Trophoblast cell (in vitro differentiated cells and primary cell): Measurements from ENCODE around the gene A3GALT2.

Experiments
- DNase-seq, 2 donors: peaks; one replicate each; pipeline ENCODE4 v3.0.0-alpha.2; 2016
- H2AFZ ChIP-seq: 2 replicates; pipeline ENCODE4 v1.6.1; 2013; ENCODE audit warnings: low read length, moderate library complexity, mild to moderate bottlenecking; ENCODE audit not compliant: insufficient read depth, poor library complexity
- H2AK5ac ChIP-seq: 2 replicates; pipeline ENCODE4 v1.6.1; 2013; ENCODE audit warnings: mild to moderate bottlenecking, low read length
- H2BK120ac ChIP-seq: 2 replicates; pipeline ENCODE4 v1.6.1; 2013; ENCODE audit warnings: low read length, mild to moderate bottlenecking, moderate library complexity; ENCODE audit not compliant: insufficient read depth, poor library complexity
- H2BK12ac ChIP-seq: 2 replicates; pipeline ENCODE4 v1.6.1; 2013; ENCODE audit warnings: mild to moderate bottlenecking, low read length, moderate library complexity
- H2BK5ac ChIP-seq: 2 replicates; pipeline ENCODE4 v1.6.1; 2013; ENCODE audit warnings: low read length, low read depth, moderate library complexity, mild to moderate bottlenecking; ENCODE audit not compliant: poor library complexity
- H3K14ac ChIP-seq: 2 replicates; pipeline ENCODE4 v1.6.1; 2013; ENCODE audit warnings: mild to moderate bottlenecking, low read length
- H3K18ac ChIP-seq: 2 replicates; pipeline ENCODE4 v1.6.1; 2013; ENCODE audit warnings: mild to moderate bottlenecking, low read length
- H3K23ac ChIP-seq: 2 replicates; pipeline ENCODE4 v1.6.1; 2013; ENCODE audit warnings: low read length
- H3K27ac ChIP-seq: 2 replicates; pipeline ENCODE4 v1.5.1; 2013; ENCODE audit warnings: low read depth, mild to moderate bottlenecking, inconsistent platforms, low read length, moderate library complexity
- H3K27me3 ChIP-seq: 2 replicates; pipeline ENCODE4 v1.6.1; 2013; ENCODE audit warnings: inconsistent platforms, mild to moderate bottlenecking, low read length, moderate library complexity; ENCODE audit not compliant: insufficient read depth
- H3K36me3 ChIP-seq, 2 experiments: 1 replicate in 1 of 2; 2 replicates in 1 of 2; pipeline ENCODE4 v1.6.1; 2013; ENCODE audit warnings: low read length in 2 of 2, mild to moderate bottlenecking in 2 of 2, moderate library complexity in 1 of 2; ENCODE audit not compliant: insufficient read depth in 2 of 2, control insufficient read depth in 1 of 2
- H3K4ac ChIP-seq: 2 replicates; pipeline ENCODE4 v1.6.1; 2013; ENCODE audit warnings: low read depth, mild to moderate bottlenecking, low read length, moderate library complexity
- H3K4me1 ChIP-seq, 2 experiments: 1 replicate in 1 of 2; 2 replicates in 1 of 2; pipeline ENCODE4 v1.6.1; 2013; ENCODE audit warnings: low read length in 2 of 2, mild to moderate bottlenecking in 2 of 2, moderate library complexity in 1 of 2; ENCODE audit not compliant: insufficient read depth in 2 of 2, control insufficient read depth in 1 of 2
- H3K4me2 ChIP-seq: 2 replicates; pipeline ENCODE4 v1.6.1; 2013; ENCODE audit warnings: inconsistent platforms, mild to moderate bottlenecking, low read length, moderate library complexity
- H3K4me3 ChIP-seq: 2 replicates; pipeline ENCODE4 v1.5.1; 2013; ENCODE audit warnings: mild to moderate bottlenecking, low read depth, low read length, inconsistent platforms
- H3K79me1 ChIP-seq: one replicate; pipeline ENCODE4 v1.6.1; 2013; ENCODE audit warnings: low read length
- H3K79me2 ChIP-seq: 2 replicates; pipeline ENCODE4 v1.6.1; 2013; ENCODE audit warnings: low read length, mild to moderate bottlenecking; ENCODE audit not compliant: control insufficient read depth, insufficient read depth, poor library complexity
- H3K9ac ChIP-seq: 2 replicates; pipeline ENCODE4 v1.6.1; 2013; ENCODE audit warnings: mild to moderate bottlenecking, low read length
- H3K9me3 ChIP-seq: 2 replicates; pipeline ENCODE4 v1.6.1; 2013; ENCODE audit warnings: low read depth, mild to moderate bottlenecking, control low read depth, inconsistent platforms, low read length; ENCODE audit not compliant: insufficient read depth
- H4K12ac ChIP-seq: 2 replicates; pipeline ENCODE4 v1.6.1; 2013; ENCODE audit warnings: low read depth, mild to moderate bottlenecking, low read length, moderate library complexity
- H4K8ac ChIP-seq: 2 replicates; pipeline ENCODE4 v1.6.1; 2013; ENCODE audit warnings: low read depth, mild to moderate bottlenecking, low read length, moderate library complexity
- H4K91ac ChIP-seq: one replicate; pipeline ENCODE4 v1.6.1; 2013; ENCODE audit warnings: low read depth, mild to moderate bottlenecking, low read length, moderate library complexity
- WGBS: extraction: QIAGEN DNeasy Blood & Tissue Kit; methylation state at CpG from one replicate; pipeline ENCODE4 v1.1.7; 2013; ENCODE audit warnings: missing lambda C conversion rate; ENCODE audit not compliant: insufficient read length, insufficient coverage; ENCODE audit errors: extremely low coverage; 5-methylcytosine and 5-hydroxymethylcytosine counted together

The A3GALT2 gene

DNA sequence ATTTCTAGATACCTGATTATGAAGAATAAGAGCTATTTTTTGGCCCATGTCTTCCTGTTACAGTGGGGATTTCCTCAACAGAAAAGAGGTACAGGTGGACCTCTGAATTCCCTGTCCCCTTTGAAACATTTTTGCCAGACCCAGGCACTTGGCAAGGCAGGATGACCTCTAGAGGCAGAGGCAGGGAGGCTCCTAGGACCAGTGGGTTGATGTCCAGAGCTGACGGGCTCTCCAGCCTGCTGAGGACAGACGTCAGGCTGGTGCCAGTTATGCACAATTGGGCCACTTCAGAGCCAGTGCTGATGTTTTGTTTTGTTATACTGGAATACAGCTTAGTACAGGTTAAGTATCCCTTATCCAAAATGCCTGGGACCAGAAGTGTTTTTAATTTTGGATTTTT is 18.5 kb upstream of the A3GALT2 start:
- WGBS: no CpG with 5 or more reads among the region's 2 CpGs
- H3K4me1 ChIP-seq: peaks cover 42 to 51% of the 10 kb centered on the region in 2 experiments
- H3K9ac ChIP-seq: peak overlapping the region; percentile 50
- H3K4me2 ChIP-seq: peak overlapping the region; percentile 47
- peak overlapping the region; percentile 23 for H4K8ac ChIP-seq
- peaks cover 20% of the 10 kb centered on the region for H3K79me2 ChIP-seq
- H3K36me3 ChIP-seq: peaks cover 15 to 29% of the 10 kb centered on the region in 2 experiments
- peak overlapping the region; percentile 89 for H3K27ac ChIP-seq
- no peak overlapping the region for H3K4me3 ChIP-seq
- H2AFZ ChIP-seq: no peak overlapping the region
- H3K18ac ChIP-seq: peak overlapping the region; percentile 69
- DNase-seq: peak in 1 of 2 donors; percentile 15
- H3K23ac ChIP-seq: no peak overlapping the region
- H3K4ac ChIP-seq: peak overlapping the region; percentile 67
- peak overlapping the region; percentile 66 for H2BK120ac ChIP-seq
- no peak overlapping the region for H2AK5ac ChIP-seq
- H4K12ac ChIP-seq: no peak overlapping the region
- H2BK12ac ChIP-seq: peak overlapping the region; percentile 34
- no peaks in the 10 kb centered on the region for H3K9me3 ChIP-seq
- peak overlapping the region; percentile 47 for H3K14ac ChIP-seq
- H3K79me1 ChIP-seq: peaks cover 10% of the 10 kb centered on the region
- no peaks in the 10 kb centered on the region for H3K27me3 ChIP-seq
- peak overlapping the region; percentile 41 for H4K91ac ChIP-seq
- peak overlapping the region; percentile 76 for H2BK5ac ChIP-seq

DNA sequence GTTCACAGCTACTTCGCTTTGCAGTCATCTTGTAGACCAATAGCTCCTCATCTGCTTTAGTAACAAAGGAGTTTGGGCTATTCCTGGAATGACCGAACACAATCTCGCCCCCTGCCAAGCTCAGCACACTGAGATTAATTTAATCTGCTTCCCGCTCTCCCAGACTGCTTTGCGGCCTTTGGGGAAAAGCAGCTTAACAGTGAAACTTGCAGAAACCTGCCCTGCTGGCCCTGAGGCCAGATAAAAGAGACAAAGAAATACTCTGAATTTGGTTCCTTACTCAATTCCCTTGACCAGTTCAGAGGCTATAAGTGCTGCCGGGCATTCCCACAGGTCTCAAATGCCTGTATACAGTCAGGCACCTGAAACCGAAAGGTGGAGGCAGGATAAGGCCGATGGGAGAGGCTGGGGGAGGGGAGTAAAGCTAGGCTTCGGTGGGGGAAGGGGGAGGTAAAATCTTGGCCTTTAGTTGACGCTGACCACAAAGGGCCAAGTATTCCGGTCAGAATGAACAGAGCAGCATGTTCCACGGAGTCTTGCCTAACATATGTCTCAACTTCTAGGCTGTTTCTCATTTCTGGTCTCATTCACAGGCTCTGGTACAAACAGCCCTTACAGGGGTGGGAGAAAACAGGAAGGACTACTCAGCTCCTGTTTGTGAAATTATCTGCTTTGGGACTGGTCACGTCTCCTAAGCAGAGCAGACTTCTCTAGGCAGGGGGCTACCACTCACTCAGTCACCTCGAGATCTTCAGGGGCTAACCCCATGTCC is 17.7 kb upstream of the A3GALT2 start:
- no peaks in the 10 kb centered on the region for H3K9me3 ChIP-seq
- peak overlapping the region; percentile 89 for H3K27ac ChIP-seq
- H2BK120ac ChIP-seq: no peak overlapping the region
- H2BK5ac ChIP-seq: peak overlapping the region; percentile 76
- peak overlapping the region; percentile 28 for H3K18ac ChIP-seq
- H2BK12ac ChIP-seq: peak overlapping the region; percentile 34
- H3K23ac ChIP-seq: no peak overlapping the region
- peak overlapping the region; percentile 39 for H4K91ac ChIP-seq
- H3K4ac ChIP-seq: no peak overlapping the region
- WGBS: no CpG with 5 or more reads among the region's 14 CpGs
- H3K36me3 ChIP-seq: peaks cover 19 to 33% of the 10 kb centered on the region in 2 experiments
- H4K8ac ChIP-seq: peak overlapping the region; percentile 23
- no peak overlapping the region for H2AK5ac ChIP-seq
- no peak overlapping the region for H4K12ac ChIP-seq
- peaks cover 10% of the 10 kb centered on the region for H3K79me1 ChIP-seq
- H2AFZ ChIP-seq: no peak overlapping the region
- H3K4me3 ChIP-seq: no peak overlapping the region
- H3K4me2 ChIP-seq: peak overlapping the region; percentile 47
- H3K27me3 ChIP-seq: no peaks in the 10 kb centered on the region
- peak; percentile 90 to 91 for DNase-seq
- H3K14ac ChIP-seq: no peak overlapping the region
- H3K79me2 ChIP-seq: peaks cover 22% of the 10 kb centered on the region
- peaks cover 42 to 50% of the 10 kb centered on the region in 2 experiments for H3K4me1 ChIP-seq
- H3K9ac ChIP-seq: no peak overlapping the region

DNA sequence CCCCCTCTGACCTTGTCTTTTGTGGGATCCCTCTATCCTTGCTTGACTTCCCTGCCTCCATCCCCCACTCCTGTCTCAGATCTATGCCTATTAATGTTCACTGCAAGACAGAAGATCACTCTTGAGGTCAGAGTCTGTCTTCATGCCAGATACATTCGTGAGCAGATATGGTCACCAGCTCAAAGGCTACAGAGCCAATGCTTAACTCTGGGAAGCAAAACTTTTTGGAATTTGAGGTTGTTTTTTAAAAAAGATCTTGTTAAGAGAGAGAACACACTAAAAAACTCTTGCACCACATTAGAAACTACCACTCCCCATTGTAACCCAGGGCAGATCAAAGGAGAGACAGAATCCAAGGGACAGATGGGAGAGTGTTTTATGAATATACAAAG is 17.1 kb upstream of the A3GALT2 start:
- no peak overlapping the region for H2BK12ac ChIP-seq
- H3K9me3 ChIP-seq: no peaks in the 10 kb centered on the region
- H3K23ac ChIP-seq: no peak overlapping the region
- H2BK120ac ChIP-seq: no peak overlapping the region
- H4K8ac ChIP-seq: no peak overlapping the region
- H3K18ac ChIP-seq: no peak overlapping the region
- peak overlapping the region; percentile 76 for H2BK5ac ChIP-seq
- H2AFZ ChIP-seq: no peak overlapping the region
- H3K9ac ChIP-seq: no peak overlapping the region
- no peak overlapping the region for H3K4me3 ChIP-seq
- peak overlapping the region; percentile 89 for H3K27ac ChIP-seq
- no peaks in the 10 kb centered on the region for H3K27me3 ChIP-seq
- peaks cover 23 to 36% of the 10 kb centered on the region in 2 experiments for H3K36me3 ChIP-seq
- peak overlapping the region; percentile 1 for H3K4ac ChIP-seq
- peaks cover 41 to 47% of the 10 kb centered on the region in 2 experiments for H3K4me1 ChIP-seq
- DNase-seq: peak in 1 of 2 donors; percentile 18
- no peak overlapping the region for H3K14ac ChIP-seq
- peaks cover 22% of the 10 kb centered on the region for H3K79me2 ChIP-seq
- H3K79me1 ChIP-seq: peaks cover 10% of the 10 kb centered on the region
- H4K91ac ChIP-seq: peak overlapping the region; percentile 39
- H3K4me2 ChIP-seq: peak overlapping the region; percentile 47
- no CpG with 5 or more reads among the region's 1 CpG for WGBS
- no peak overlapping the region for H4K12ac ChIP-seq
- no peak overlapping the region for H2AK5ac ChIP-seq

DNA sequence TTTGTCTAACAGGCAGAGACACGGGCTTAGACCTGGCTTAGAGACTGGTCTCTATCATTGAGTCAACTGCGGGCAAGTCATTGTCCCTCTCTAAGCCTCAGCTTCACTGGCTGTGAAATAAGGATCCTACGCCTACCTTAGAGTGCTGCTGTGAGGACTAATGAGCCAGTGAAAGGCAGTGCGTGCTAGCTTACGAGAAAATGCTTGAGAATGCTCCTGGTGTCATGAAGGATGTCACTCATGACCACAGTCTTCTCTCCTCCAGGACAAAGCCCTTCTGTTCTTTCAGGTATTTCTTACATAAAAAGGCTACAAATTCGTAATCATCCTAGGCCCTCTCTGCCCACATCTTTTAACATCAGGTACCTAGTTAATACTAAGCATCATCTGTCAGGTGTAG is 16.5 kb upstream of the A3GALT2 start:
- H2AFZ ChIP-seq: no peak overlapping the region
- peak overlapping the region; percentile 42 for H3K23ac ChIP-seq
- peaks cover 10% of the 10 kb centered on the region for H3K79me1 ChIP-seq
- H3K27ac ChIP-seq: no peak overlapping the region
- H2BK12ac ChIP-seq: no peak overlapping the region
- no peak overlapping the region for H2BK5ac ChIP-seq
- no peak overlapping the region for H3K4me2 ChIP-seq
- H4K12ac ChIP-seq: no peak overlapping the region
- H3K4me1 ChIP-seq: peaks cover 35 to 42% of the 10 kb centered on the region in 2 experiments
- no peaks in the 10 kb centered on the region for H3K27me3 ChIP-seq
- no peaks in the 10 kb centered on the region for H3K9me3 ChIP-seq
- H3K14ac ChIP-seq: no peak overlapping the region
- H4K8ac ChIP-seq: no peak overlapping the region
- H3K4me3 ChIP-seq: no peak overlapping the region
- no peak overlapping the region for H2AK5ac ChIP-seq
- H3K9ac ChIP-seq: no peak overlapping the region
- peak overlapping the region; percentile 7 for H3K4ac ChIP-seq
- no CpG with 5 or more reads among the region's 6 CpGs for WGBS
- no peak for DNase-seq
- no peak overlapping the region for H2BK120ac ChIP-seq
- no peak overlapping the region for H4K91ac ChIP-seq
- peaks cover 26 to 36% of the 10 kb centered on the region in 2 experiments for H3K36me3 ChIP-seq
- peaks cover 20% of the 10 kb centered on the region for H3K79me2 ChIP-seq
- no peak overlapping the region for H3K18ac ChIP-seq
